HG03558 (cell line): Measurements from ENCODE around the gene IHH.

Source experiments
- ATAC-seq: cut with Tn5 transposase; IDR thresholded peaks from one replicate; pipeline ENCODE4 v1.9.1; 2021; ENCODE audit warnings: moderate number of reproducible peaks; ENCODE audit not compliant: unreplicated experiment; ENCODE audit errors: extremely low read depth

The IHH gene

DNA sequence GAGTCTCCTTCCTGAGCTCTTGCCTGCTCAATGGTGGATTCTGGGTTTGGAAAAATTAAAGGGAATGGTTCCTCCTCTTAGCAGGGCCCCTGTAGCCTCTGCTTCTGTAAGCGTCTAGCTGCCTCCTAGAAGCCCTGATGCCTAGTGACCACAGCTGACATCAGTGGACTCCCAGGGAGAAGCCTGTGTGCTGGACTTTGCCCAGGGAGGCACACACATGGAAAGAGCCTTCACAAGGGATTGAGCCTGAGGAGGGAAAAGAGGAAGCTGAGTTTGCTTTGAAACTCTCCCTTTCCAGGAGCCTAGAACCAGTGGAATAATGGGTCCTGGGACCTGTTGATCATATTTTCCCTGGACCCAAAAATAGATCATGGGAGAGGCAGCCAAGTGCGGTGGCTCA is 18.0 kb downstream of the IHH start:
- no peak for ATAC-seq

DNA sequence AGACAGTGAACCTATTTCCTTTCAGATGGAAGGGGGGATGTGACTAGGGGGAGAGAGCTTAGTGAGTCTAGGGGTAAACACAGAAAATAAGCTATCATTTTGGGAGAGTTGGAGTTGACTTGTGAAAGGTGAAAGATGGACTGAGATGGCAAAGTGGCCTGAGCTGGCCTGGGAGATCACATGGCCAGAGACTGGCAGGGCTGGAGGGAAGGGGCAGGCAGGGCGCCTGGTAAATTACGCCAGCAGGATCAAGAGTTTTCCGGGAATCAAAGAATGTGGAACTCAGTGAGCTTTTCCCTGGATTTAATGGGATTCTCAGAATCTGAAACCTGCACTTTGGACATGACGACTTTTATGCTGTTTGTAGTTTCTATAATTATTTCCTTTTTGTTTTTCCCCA is 18.6 kb downstream of the IHH start:
- ATAC-seq = no peak

DNA sequence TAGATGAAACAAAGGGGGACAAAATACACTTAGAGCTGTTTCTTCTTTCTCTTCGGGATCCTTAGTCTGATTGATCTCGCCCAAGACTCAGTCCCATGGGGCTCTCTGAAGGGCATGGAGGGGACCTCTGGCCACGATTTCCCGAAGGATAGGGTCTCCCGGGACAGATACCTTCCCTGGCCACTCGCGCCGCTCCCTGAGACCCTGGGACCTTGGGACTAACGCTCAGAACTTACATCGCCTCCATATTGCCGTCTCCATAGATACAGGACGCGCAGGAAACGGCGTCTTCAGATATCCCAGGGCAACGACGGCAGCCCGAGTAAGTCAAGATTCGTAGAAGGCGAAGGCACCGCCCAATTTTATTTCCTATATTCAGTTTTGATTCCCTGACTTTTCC is 19.5 kb downstream of the IHH start, which contains the start of gene CFAP65:
CFAP65 (minus strand) TSS at position 265 of the 400 bp plus-strand sequence. CDS start 2,468 bp downstream, outside the sequence.
- no peak for ATAC-seq

DNA sequence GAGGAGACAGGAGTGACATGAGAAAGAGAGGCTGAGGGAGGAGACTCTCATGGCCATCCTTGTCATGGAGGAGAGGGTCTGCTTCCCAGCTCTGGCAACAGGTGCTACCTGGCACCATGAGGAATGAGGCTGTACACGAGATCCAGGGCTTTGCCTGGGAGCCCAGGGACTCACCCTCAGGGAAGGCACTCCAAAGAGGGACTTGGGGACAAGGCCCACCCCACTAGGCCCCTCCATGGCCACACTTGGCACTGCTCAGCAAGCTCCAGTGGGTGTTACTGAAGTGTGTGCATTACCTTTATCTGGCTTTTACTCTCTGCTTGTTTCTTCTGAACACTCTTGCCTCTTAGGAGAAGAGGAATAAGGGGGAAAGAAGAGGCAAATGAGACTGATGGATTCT is 22.1 kb downstream of the IHH start:
- ATAC-seq = no peak

DNA sequence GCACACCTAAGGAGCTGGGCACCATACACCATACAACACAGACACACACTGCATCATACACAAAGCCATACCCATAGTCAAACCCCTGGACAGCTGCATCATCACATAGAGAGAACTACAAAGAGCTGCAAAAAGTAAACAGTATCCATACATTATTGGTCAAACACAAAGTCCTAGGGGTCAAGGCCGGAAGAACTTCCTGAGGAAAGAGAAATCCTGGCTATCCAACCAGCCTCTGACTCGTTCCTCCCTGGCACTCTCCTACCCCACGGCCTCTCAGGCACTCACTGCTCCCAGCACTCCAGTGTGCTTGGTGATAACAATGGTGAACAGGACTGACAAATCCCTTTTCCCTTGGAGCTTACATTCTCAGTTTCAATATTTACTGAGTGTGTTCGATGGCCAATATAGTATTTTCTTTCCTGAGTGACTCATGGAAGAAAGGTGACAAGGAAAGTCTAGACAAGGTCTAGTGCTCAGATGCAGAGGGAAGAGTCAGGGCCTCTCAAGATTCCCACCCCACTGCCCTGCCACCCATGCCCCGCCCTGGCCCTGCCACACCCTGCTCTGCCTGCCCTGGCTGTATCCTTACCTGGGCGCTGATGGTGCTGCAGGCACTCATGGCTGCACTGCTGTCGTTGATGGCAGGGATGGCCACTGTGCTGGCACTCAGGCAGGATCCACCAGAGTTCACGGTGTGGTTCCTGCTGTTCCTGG is 22.8 kb downstream of the IHH start:
- ATAC-seq = no peak

DNA sequence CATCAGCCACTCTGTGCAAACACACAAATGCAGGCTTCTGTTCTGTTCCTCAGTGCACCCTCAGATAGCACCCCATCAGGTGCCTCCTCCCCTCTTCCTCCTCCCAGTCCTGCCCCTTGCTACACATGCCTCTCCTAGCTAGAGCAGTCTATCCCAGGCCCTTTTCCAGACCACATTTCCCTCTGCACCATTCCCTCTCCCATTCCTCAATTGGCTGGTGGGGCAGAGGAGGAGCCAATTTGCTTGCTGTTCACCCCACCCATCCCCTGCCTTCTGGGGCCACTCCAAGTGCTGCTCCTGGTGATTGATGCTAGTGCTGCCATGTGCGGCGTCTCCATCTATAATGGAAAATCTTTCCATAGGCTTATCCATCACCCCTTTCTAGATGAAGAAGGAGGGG is 24.8 kb downstream of the IHH start:
- no peak for ATAC-seq

DNA sequence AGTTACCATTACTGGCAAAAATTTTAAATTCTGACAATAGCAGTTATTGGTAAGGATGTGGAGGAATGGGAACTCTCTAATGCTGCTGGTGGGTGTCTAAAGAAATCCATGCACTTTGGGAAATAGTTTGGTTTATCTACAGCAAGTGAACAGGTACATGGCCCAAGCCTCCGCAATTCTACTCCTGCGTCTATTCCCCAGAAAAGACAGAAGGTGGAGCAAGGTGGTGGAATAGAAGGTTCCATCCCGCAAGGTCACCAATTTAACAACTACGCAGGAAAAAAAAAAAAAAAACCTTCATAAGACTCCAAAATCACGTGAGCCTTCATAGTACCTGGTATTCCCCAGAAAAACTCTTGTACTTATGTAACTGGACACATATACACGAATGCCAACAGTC is 25.9 kb downstream of the IHH start:
- no peak for ATAC-seq

DNA sequence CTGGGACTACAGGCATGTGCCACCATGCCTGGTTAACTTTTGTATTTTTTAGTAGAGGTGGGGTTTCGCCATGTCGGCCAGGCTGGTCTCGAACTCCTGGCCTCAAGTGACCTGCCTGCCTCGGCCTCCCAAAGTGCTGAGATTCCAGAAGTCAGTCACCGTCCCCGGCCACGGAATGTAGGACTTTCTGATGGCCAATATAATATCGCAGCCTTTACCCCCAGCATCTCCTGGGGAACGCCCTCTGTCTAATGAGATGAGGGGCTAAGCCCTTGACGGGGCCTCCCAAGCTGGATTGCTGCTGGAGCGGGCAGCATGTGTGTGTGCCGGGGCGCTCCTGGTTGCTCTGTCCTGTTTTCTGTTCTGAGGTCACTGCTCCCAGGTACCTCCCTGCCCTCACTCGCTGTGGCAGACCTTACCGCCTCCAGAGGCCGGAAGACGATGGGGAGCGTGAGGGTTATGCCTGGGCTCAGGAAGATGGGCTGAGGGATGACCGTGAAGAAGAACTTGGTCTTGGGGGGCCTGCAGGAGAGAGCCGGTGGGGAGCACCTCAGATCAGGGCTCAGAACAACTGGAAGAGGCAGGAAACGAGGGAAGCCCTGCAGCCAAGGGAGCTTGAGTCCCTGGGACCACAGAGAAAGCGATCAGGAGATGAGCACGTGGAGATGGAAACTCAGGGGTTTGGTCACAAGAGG is 28.5 kb downstream of the IHH start:
- no peak for ATAC-seq

DNA sequence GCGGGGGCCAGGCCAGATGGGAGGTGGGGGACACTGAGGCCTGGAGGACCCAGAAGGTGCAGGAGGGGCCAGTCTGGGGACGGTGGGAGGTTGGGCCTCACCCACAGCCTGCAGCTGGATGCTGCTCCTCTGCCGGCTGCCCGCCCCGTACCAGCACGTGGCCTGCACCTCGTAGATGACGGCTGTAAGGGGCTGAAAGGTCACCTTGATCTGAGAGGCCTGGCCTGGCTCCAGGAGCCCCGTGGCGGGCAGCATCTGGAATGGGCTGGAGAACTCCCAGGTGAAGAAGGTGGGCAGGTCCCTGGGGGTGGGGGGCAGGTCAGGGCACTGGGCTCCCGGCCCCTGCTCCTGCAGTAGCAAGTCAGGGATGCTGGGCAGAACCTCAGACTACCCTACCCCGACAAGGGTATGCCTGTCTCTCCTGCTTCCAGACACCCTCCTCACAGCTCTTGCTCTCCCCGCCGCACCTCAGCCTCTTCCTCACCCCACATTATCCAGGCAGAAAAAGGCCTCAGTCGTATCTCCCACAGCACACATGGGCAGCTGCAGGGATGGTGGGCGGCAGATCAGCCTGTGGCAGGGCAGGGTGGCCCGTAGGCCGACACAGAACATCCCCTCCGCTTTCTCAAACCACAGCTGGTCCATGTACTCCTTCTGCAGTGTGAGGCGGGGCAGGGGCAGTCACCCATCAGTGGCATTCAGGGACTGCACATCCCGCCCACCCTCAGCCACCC is 29.5 kb downstream of the IHH start:
- no peak for ATAC-seq

DNA sequence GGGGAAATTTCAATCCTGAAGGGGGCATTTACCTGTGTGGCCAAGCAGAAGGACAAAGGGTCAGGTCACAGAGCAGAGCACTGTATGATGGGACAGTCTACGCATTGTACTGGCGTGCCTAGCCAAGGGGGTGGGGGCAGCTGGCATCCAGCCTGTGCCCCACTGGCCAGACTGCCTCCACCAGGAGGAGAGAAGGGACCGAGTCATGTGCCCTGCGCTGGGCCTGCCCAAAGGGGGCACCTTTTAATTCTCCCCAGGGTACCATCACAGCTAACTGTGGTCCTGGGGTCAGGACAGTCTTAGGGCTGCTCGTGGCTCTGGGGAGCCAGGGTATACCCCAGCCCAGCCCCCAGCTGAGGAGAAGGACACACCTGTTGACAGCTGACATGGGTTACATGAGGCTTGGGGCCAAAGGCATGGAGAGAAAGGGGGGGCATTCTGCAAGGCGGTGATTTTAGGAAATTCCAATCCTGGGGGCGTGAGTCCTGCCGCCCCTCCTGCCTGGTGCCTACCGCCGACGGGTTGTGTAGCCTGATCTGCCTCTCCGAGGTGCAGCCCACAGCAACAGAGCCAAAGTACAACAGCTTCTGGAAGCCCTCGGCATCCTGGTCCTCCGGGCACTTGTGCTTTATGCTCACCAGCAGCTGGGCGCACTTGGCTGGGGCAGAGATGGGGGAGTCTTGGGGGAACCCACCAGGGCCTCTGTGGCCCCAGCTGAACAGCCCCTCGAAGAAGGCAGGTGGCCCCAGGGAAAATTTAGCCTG is 30.4 kb downstream of the IHH start:
- ATAC-seq = no peak

DNA sequence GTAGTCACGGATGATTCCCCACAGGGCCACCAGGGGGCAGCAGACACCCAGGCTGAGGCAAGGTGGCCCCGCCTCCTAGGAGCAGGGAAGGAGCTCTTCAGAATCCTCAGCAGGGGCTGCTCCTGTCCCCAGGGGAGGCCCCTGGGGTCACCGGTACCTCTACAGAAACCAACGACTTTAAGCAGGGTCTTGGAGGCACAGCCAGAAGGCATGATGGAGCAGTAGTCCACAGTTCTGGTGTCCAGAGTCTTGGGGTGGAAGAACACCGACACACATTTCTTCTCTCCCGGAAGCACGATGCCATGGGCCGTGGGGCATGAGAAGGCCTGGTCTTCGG is 30.9 kb downstream of the IHH start:
- no peak for ATAC-seq

DNA sequence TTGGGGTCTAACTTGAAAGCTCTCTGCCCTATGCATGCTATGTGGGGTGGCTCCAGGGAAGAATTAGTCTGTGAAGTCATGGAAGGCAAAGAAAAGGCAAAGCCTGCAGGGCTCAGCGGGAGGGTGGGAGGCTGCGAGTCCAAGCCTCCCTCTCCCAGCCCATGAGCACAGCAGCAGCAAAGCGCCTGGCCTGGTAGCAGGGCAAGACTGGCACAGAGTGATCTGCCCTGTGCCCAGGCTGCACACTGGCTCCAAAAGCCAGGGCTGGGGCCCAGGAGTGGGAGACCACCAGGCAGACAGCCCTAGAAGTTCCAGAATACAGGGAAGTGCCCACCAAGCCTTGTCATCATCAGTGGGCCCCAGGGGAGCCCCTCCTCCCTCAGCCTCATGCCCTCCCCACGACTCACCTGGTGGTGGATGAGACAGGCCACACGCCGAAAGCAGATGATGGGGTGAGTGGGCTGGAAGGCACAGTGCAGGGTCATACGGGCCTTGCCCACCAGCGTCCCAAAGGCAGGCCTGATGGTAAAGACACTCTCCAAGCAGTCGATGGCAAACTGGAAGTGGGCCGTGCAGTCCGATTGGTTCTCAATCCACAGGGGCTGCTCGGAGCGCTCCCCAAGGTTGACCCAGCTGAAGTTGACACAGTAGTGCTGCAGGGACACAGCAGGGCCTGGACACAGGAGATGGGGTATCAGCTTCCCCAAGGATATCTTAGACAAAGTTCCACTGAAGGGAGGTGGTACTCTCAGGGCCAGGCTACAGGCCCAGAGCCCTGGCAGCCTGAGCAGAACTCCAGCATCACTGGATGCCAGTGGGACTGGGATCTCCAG is 31.5 kb downstream of the IHH start:
- no peak for ATAC-seq

DNA sequence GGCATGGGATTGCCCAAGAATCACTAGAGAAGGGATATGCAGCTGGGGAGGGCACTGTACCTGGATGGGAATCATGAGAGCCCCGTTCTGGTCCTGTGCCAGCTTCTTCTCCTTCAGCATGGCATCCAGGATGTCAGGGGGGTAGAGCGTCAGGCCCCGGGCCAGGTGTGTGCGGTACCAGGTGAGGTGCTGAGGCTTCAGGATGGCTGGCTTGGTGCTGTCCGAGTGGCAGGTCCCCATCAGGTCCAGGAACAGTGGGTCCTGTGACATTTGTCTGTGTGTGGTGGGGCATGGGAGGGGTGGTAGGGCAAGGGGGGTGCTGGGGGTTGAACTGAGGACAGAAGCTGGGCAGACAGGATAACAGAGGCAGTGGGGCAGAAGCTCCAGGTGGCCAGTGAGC is 32.6 kb downstream of the IHH start:
- ATAC-seq = no peak

DNA sequence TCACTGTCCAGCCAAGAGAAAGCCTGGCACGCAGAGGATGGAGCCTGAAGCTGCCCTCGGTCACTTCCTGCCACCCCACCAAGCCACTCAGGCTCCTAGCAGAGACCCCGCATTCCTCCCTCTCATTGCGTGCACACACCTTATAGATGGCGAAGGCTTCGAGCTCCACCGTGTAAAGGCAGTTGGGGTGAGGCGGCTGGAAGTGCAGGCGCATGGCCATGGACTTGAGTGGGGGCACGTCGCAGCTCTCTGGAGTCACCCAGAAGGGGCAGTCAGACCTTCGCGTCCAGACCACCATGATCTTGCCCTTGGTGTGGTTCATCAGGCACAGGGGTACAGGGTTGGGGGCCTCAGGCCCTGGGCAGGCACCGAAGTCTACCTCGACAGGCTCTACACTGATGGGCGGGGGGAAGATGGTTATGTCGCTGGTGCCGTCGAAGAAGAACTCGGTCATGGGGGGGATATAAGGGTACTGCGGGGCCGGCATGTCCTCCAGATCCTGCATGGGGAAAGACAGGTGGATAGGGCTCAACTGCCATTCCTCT is 33.1 kb downstream of the IHH start:
- no peak for ATAC-seq

DNA sequence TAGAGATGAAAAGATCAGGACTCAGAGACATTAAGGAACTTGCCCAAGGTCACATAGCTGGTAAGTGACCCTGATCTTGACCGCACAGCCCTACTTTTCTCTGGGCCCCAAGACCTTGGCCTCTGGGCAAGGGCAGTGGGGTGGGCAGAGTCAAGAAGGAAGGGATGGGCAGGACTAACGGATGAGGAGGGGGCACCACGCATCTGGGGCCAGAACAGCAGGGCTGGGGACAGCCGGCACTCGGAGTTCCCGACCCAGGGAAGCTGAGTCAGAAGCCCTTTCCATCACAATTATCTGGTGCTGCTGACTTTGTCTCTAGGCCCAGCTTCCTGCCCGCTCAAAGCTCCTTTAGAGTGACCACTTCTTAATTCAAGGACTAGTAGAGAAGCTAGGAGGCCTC is 33.8 kb downstream of the IHH start:
- no peak for ATAC-seq

DNA sequence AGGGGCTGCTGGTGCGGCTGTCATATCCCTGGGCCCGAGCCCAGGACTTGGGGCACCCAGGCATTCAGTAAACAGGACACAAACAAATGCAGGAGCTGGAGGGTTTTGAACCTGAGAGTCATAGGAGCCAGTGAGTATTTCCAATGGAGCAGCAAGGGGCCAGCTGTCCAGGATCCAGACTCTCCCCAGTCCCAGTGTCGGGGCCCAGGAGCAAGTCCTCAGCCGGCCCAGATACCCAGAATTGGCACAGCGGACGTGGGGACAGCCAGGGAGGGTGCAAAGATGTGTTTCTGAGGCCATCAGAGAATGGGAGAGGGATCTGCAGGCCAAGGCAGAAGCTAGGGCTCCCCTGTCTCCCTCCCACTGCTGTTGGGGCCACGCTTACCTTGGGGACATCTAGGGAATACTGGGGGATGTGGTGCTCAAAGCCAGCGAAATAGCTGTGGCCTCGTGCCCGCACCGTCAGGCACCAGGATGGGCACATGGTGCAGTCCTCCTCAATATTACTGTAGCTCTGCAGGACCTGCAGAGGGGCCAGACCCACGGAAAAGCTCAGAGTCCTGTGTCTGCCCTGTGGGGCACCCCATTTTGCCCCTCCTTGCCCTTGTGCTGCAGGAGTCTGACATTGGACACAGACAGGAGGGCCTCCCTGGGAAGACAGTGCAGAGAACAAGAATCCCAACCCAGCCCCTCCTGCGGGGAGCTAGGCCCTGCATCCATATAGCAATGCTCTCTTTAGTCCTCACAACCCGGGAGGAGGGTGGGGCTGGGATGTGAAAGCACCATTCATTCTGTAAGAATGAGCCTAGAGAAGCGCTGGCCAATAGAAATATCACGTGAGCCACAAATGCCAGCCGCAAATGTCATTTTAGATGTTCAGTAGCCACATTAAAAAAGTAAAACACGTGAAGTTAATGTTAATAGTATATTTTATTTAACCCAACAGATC is 34.8 kb downstream of the IHH start:
- ATAC-seq = no peak

DNA sequence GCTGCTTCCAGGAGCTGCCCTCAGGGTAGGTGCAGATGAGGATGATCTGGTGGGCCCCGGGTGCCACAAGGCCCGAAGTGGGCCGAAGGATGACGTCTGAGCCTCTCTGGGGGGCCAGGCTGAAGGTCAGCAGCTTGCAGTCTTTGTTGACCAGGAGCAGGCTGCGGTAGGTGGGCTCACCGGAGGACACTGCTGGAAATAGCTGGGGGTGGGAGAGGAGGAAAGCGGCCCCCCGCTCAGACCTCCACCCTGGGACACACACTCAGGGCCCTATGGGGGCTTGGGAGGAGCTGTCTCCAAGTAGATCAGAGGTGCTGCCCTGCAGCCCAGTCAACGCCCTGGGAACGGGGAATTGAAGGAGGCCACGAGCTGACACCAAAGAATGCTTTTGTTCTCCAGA is 36.7 kb downstream of the IHH start:
- ATAC-seq = no peak

DNA sequence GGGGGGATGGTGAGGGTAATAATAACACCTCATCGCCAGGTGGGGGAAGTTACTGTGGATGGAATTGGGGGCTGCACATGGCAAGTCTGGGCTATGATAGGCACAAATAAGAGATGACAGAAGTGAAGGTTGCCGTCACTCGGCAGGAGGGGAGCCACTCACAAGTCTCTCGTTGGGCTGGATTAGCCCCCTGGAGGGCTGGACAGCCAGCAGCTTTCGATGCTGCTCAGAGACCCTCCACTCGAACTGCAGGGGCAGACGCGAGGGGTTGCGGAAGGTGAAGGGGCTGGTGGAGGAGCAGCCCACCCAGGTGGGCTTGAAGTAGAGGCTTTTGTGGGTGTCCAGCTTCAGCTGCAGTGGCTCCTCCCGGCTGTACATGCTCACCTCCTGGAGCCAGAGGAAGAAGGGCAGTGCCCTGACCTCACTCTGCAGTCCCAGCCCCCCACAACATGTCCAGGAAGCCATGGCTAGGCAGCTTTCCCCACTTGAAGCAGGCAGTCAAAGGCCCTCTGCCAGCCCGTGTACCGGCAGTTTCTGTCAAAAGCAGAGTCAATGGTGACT is 37.6 kb downstream of the IHH start:
- ATAC-seq = no peak
